GM20000 (cell line): ENCODE measurements around the gene RASL10B.
A peak's percentile ranks its signal among the peaks of the same experiment; 100 is the strongest.

ENCODE experiments used
- DNase-seq: peaks from one replicate; pipeline ENCODE4 v3.0.0; 2012; ENCODE audit warnings: low spot score
- CTCF ChIP-seq: IDR thresholded peaks from 2 replicates; pipeline ENCODE4 v1.5.1; 2012; ENCODE audit warnings: mild to moderate bottlenecking, control low read depth; ENCODE audit errors: extremely low read depth, missing control alignments

The RASL10B gene

GRCh38 chr17:35734396-35734795, 3.0 kb downstream of the RASL10B start:
- peak; percentile 20 for DNase-seq
- no peak for TF ChIP-seq CTCF

GRCh38 chr17:35735036-35735805, 3.8 kb downstream of the RASL10B start:
- peak; percentile 21 for DNase-seq
- no peak for TF ChIP-seq CTCF

- TF ChIP-seq CTCF, result no peak
- DNase-seq, result peak; percentile 18
These were observed 4.8 kb downstream of the RASL10B start for GRCh38 chr17:35736236-35736635.

- TF ChIP-seq CTCF, result no peak
- peak; percentile 42 for DNase-seq
These were observed 7.2 kb downstream of the RASL10B start for GRCh38 chr17:35738519-35739133.

GRCh38 chr17:35740216-35740615, 8.8 kb downstream of the RASL10B start:
- no peak for TF ChIP-seq CTCF

GRCh38 chr17:35740997-35741931, 9.8 kb downstream of the RASL10B start:
- DNase-seq, result no peak
- TF ChIP-seq CTCF, result no peak

More at GRCh38 chr17:35740216-35740615, 8.8 kb downstream of the RASL10B start:
- DNase-seq, result no peak
